HepG2 (cell line): ENCODE data around the gene ANKUB1. TPM values are rescaled to one million over a fixed set of nuclear protein-coding genes. Genes with fewer than 3 reads are reported as not detected.
A peak's percentile ranks its signal among the peaks of the same experiment; 100 is the strongest.

Experiments
- ARHGAP35 ChIP-seq: sonication (generic); formaldehyde crosslinking; IDR thresholded peaks from 2 replicates; pipeline ENCODE4 v1.9.0; 2022; ENCODE audit warnings: mild to moderate bottlenecking, inconsistent platforms, moderate library complexity, missing genetic modification reagents, borderline replicate concordance
- ATF7 ChIP-seq, 2 experiments: fragments of 450-650 bp in 1 of 2; sonication (generic) in 1 of 2; formaldehyde crosslinking in 1 of 2; IDR thresholded peaks; 2 replicates each; pipeline versions ENCODE4 v1.4.0 to v1.6.1; 2016 to 2020; ENCODE audit warnings: antibody characterized with exemption in 1 of 2, mild to moderate bottlenecking in 1 of 2, missing genetic modification reagents in 1 of 2
- BHLHE40 ChIP-seq: IDR thresholded peaks from 2 replicates; pipeline ENCODE4 v1.6.1; 2011; ENCODE audit warnings: low read length, improper control_type of control experiment
- BRF2 ChIP-seq: sonication (generic); formaldehyde crosslinking; IDR thresholded peaks from 2 replicates; pipeline ENCODE4 v1.8.1; 2022; ENCODE audit warnings: mild to moderate bottlenecking, missing genetic modification reagents
- ETS1 ChIP-seq: sonication (generic); formaldehyde crosslinking; IDR thresholded peaks from 2 replicates; pipeline ENCODE4 v1.4.0; 2020; ENCODE audit warnings: missing genetic modification reagents
- HES4 ChIP-seq: sonication (generic); formaldehyde crosslinking; IDR thresholded peaks from 2 replicates; pipeline ENCODE4 v1.9.0; 2021; ENCODE audit warnings: mild to moderate bottlenecking, missing genetic modification reagents, borderline replicate concordance
- HNF1A ChIP-seq, 2 experiments: sonication (generic) in 1 of 2; formaldehyde crosslinking in 1 of 2; IDR thresholded peaks; 2 replicates each; pipeline versions ENCODE4 v1.4.0 to v1.6.1; 2016 to 2020; ENCODE audit warnings: borderline replicate concordance in 1 of 2, low read depth in 1 of 2, mild to moderate bottlenecking in 1 of 2, missing genetic modification reagents in 1 of 2
- KAT2B ChIP-seq: fragments of 150-350 bp; IDR thresholded peaks from 2 replicates; pipeline ENCODE4 v1.6.1; 2014; ENCODE audit warnings: low read depth, low read length, borderline replicate concordance
- KDM2A ChIP-seq: sonication (generic); formaldehyde crosslinking; IDR thresholded peaks from 2 replicates; pipeline ENCODE4 v1.4.0; 2020; ENCODE audit warnings: low read depth, missing genetic modification reagents, borderline replicate concordance
- MLLT10 ChIP-seq: sonication (generic); formaldehyde crosslinking; IDR thresholded peaks from 2 replicates; pipeline ENCODE4 v1.4.0; 2020; ENCODE audit warnings: missing genetic modification reagents
- NPAS2 ChIP-seq: sonication (generic); formaldehyde crosslinking; IDR thresholded peaks from 2 replicates; pipeline ENCODE4 v1.8.0; 2022; ENCODE audit warnings: mild to moderate bottlenecking, missing genetic modification reagents, borderline replicate concordance
- RFX3 ChIP-seq: IDR thresholded peaks from 2 replicates; pipeline ENCODE4 v1.6.1; 2016; ENCODE audit warnings: missing biosample characterization, missing genetic modification reagents
- SOX6 ChIP-seq, 2 experiments: fragments of 450-650 bp in 1 of 2; sonication (generic) in 1 of 2; formaldehyde crosslinking in 1 of 2; IDR thresholded peaks; 2 replicates each; pipeline versions ENCODE4 v1.4.0 to v1.6.1; 2017 to 2020; ENCODE audit warnings: antibody characterized with exemption in 1 of 2, mild to moderate bottlenecking in 1 of 2, missing genetic modification reagents in 1 of 2
- SP5 ChIP-seq: IDR thresholded peaks from 2 replicates; pipeline ENCODE4 v1.6.1; 2016; ENCODE audit warnings: low read depth, borderline replicate concordance
- SRF ChIP-seq: IDR thresholded peaks from 2 replicates; pipeline ENCODE4 v1.6.1; 2011; ENCODE audit warnings: mild to moderate bottlenecking, low read depth, low read length, moderate library complexity
- ZBTB7A ChIP-seq: sonication (generic); formaldehyde crosslinking; IDR thresholded peaks from 2 replicates; pipeline ENCODE4 v1.8.0; 2022; ENCODE audit warnings: mild to moderate bottlenecking, missing genetic modification reagents
- ZFP37 ChIP-seq: sonication (generic); formaldehyde crosslinking; IDR thresholded peaks from 2 replicates; pipeline ENCODE4 v1.4.0; 2020; ENCODE audit warnings: missing genetic modification reagents, borderline replicate concordance
- ZNF549 ChIP-seq: sonication (generic); formaldehyde crosslinking; IDR thresholded peaks from 2 replicates; pipeline ENCODE4 v1.5.0; 2020; ENCODE audit warnings: missing genetic modification reagents
- ZNF556 ChIP-seq: sonication (generic); formaldehyde crosslinking; IDR thresholded peaks from 2 replicates; pipeline ENCODE4 v1.4.0; 2020; ENCODE audit warnings: mild to moderate bottlenecking, missing genetic modification reagents, borderline replicate concordance
- ZNF576 ChIP-seq: sonication (generic); formaldehyde crosslinking; IDR thresholded peaks from 2 replicates; pipeline ENCODE4 v1.4.0; 2020; ENCODE audit warnings: mild to moderate bottlenecking, missing genetic modification reagents
- ZNF598 ChIP-seq: sonication (generic); formaldehyde crosslinking; IDR thresholded peaks from 2 replicates; pipeline ENCODE4 v1.5.1; 2020; ENCODE audit warnings: mild to moderate bottlenecking, missing genetic modification reagents, borderline replicate concordance
- ZNF883 ChIP-seq: sonication (generic); formaldehyde crosslinking; IDR thresholded peaks from 2 replicates; pipeline ENCODE4 v1.5.1; 2020; ENCODE audit warnings: mild to moderate bottlenecking, missing genetic modification reagents; ENCODE audit errors: not compliant biosample characterization
- polyA plus RNA-seq, 8 experiments: library from polyadenylated mRNA; depleted of rRNA in 3 of 8; stranded (reverse) in 7 of 8; unstranded in 1 of 8; fragments of >200 nt; fragmentation: Illumina TruSeq in 4 of 8; extraction: Trizol in 4 of 8; gene quantifications; 2 replicates each; pipeline versions ENCODE4 v1.2.1 to v1.2.3, GENCODE V29; 2011 to 2016; ENCODE audit warnings: low read depth in 4 of 8, missing spikeins in 1 of 8, mixed read lengths in 1 of 8; ENCODE audit not compliant: insufficient read depth in 1 of 8
- total RNA-seq, 5 experiments: library from RNA; depleted of rRNA; stranded (reverse); fragments of >200 nt; fragmentation: Illumina TruSeq; extraction: Trizol; gene quantifications; 2 replicates each; pipeline ENCODE4 v1.2.3, GENCODE V29; 2016; ENCODE audit warnings: low read depth in 1 of 5

Gene ANKUB1
- total and polyA plus RNA-seq, 2 of the 13 experiments (the other 11 are each of a cell fraction or from before 2014, with no cell fraction given), result not detected

GRCh38 chr3:149752051-149752787 is 40.1 kb downstream of the ANKUB1 start, which contains the start of gene COMMD2 (continued):
- TF ChIP-seq ZNF883 (CRISPR knock-in tag), result peak; percentile 71
- 0 out of 2 replicates have a peak, but pooled peaks have one; percentile 50 for TF ChIP-seq SRF
- peak; percentile 80; the same call in 1 of the 2 replicates for TF ChIP-seq BRF2
- no peak for TF ChIP-seq MLLT10 (CRISPR knock-in tag)
- TF ChIP-seq NPAS2 (CRISPR knock-in tag), result no peak
- TF ChIP-seq HNF1A (IDR thresholded peaks at IDR 0.05; ENCODE audit: low read depth), result no peak
- TF ChIP-seq HNF1A (CRISPR knock-in tag; IDR thresholded peaks at IDR 0.05; ENCODE audit: borderline replicate concordance), result no peak
- TF ChIP-seq ZNF576 (CRISPR knock-in tag), result no peak
- TF ChIP-seq ZBTB7A, result no peak
- TF ChIP-seq ZFP37, result peak; percentile 64; the same call in 1 of the 2 replicates
- no peak for TF ChIP-seq KAT2B
- peak; percentile 70; the same call in 1 of the 2 replicates for TF ChIP-seq ZNF598 (CRISPR knock-in tag)
- peak; percentile 61; the same call in 1 of the 2 replicates for TF ChIP-seq BHLHE40
- TF ChIP-seq ATF7 (IDR thresholded peaks at IDR 0.05), result no peak
- no peak for TF ChIP-seq ATF7 (CRISPR knock-in tag; IDR thresholded peaks at IDR 0.05)
- no peak for TF ChIP-seq ZNF549
- no peak for TF ChIP-seq RFX3 (CRISPR knock-in tag)
- TF ChIP-seq ETS1, result 0 out of 2 replicates have a peak, but pooled peaks have one; percentile 41
- no peak for TF ChIP-seq SOX6 (IDR thresholded peaks at IDR 0.05)
- peak; percentile 81 for TF ChIP-seq SOX6 (CRISPR knock-in tag; IDR thresholded peaks at IDR 0.05)
- TF ChIP-seq KDM2A (CRISPR knock-in tag), result peak; percentile 99
- TF ChIP-seq HES4 (CRISPR knock-in tag), result peak; percentile 60; the same call in 1 of the 2 replicates
- TF ChIP-seq ARHGAP35 (CRISPR knock-in tag), result no peak; the same call in 1 of the 2 replicates
- peak; percentile 93 for TF ChIP-seq ZNF556
- TF ChIP-seq SP5 (CRISPR knock-in tag), result no peak
